ENCODE results near the gene WASF2.

Gene WASF2

DNA sequence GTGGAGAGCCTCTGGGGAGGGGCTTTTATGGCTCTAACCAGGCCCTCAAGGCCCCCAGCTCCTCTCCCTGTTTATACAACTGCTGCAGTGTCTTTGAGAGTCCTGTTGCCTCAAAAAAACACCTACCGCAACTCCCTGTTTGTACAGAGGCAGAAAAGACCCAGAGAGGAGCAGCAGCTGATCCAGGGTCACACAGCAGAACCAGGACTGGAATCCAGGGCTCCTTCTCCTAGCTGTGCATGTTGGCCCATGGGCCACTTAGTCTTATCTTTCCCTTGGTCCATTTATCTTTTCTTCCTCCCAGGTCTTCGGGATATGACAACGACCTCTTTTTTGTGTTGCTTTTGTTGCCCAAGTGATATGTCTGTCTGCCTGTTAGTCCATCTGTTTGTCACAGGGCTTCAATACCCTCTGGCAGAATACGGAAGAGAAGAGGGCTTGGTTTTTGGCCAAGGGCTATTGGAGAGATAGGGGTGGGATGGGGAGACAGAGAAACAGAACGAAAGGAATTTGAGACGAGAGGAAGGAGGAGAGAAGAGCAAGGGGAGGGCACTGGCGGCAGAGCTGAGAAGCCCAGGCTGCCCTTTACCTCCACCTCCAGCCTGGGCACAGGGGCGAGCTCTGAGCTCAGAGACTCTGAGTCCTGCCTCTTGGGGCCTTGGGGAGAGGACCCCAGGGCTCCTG lies 33.5 kb upstream of the WASF2 start:
- peak overlapping the region in 20 of 21 experiments; percentile 50 to 91 (median 79) for H3K27ac ChIP-seq
- no peak overlapping the region for H3K4me3 ChIP-seq

DNA sequence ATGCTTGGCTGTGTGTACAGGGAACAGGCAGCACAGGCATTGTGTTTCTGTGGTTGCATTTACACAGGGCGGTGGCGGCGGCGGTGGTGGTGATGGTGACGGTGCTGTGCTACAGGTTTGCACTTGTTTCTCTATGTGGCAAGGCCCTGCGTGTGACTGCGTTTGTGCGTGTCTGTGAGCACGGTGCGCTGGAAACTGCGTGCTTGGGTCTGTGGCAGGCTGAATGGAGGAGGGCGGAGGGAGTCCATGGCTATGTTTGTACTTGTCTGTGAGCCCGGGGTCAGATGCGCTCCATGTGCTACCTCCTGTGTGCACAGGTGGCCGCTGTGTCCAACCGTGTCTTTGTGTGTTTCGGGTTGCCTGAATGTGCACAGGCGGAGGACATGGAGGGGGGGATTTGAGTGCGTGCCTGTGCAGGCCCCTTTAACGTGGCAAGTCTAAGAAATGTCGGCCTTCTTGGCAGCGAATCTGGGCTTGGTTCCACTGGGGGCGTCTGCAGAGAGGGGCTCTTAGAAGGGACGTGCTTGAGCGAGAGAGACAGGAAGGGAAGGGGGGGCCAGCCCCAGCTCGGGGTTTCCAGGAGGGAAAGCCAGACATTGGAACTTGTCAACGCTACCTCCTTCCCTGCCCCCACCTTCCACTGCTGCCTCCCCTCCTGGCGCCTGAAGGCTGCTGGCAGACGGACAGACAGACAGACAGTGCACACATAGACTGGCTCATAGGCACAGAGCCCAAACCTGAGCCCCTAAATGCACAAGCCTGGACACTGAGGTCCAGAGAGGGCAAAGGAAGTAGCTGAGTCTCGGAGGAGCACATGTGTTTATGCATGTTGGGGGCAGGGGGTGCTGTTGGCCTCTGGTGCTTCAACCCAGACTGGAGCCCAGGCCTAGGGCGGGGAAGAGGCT lies 32.7 kb upstream of the WASF2 start:
- peak overlapping the region in 2 of 7 experiments; percentile 10 to 20 for H3K4me3 ChIP-seq
- H3K27ac ChIP-seq: peak overlapping the region; percentile 41 to 91 (median 79)

DNA sequence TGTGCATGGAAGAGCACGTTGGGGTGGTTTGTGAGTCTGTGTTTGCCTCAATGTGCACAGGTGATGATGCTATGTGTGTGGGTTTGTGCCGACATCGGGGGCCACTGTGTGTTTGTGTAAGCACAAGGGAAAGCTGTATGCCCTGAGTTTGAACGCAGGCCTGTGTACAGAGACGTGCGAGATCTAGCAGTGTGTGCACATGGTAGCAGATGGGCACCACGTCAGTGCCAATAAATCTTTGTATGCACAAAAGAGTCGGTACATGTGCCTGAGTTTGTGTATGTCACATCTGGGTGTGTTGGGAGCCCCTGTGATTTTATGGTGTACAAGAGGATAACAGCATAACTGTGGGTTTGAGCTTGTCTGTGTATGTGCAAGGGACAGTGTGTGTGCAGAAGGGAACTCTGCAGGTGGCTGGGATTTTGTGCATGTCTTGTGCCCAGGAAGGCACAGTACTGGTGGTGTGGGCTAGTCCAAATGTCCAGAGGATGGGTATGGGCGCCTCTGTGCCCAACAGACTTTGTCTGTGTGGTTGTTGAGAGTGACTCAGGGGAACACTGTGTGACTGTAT lies 32.0 kb upstream of the WASF2 start:
- H3K27ac ChIP-seq: peak overlapping the region in 20 of 21 experiments; percentile 60 to 91 (median 80)

DNA sequence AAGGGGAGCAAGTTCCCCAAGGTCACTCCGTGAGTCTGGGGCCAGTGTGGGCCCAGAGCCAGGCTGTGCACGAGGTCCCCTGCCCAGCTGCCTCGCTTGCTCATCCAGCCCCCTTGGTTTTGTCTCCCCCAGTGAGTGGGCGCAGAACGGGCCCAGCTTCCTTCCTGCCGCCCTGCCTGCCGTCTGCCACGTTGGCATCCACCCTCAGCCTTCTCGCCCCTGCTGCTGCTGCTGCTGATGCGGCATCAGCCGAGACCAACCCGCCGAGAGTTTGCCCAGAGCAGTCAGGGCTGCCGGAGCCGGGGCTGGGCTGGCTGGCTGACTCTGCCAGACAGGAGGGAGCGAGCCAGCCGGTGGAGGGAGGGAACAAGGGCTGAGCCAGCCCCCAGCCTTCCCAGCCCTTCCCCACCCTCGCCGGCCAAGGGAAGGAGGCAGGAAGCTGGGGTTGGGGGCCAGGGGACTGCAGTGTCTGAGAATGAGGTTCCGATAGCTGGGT lies 31.4 kb upstream of the WASF2 start:
- Histone ChIP-seq H3K4me3 (peak overlapping the region in 1 of 7 experiments; percentile 21), H3K27ac (peak overlapping the region in 20 of 21 experiments; percentile 60 to 91 (median 80))

More for the DNA sequence above, 32.0 kb upstream of the WASF2 start:
- peak overlapping the region in 2 of 7 experiments; percentile 10 to 21 for H3K4me3 ChIP-seq

DNA sequence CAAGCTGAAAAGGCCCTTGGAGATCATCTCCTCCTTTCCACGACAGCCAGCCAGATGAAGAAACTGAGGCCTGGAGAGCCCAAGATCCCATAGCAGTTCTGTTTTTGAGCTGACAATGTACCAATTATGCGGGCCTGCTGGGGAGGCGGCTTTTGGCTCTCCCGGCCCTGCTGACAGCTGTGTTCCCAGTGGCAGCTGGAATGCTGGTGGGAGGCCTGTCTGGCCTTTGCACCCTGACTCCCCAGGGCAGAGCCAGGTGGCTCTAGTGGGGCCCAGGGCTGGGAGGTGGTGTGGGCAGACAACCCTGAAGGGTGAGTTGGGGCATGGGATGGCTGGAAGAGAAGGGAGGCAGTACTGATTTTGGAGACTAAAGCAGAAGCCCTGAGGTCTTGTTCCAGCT lies 30.7 kb upstream of the WASF2 start:
- Histone ChIP-seq H3K4me3 (no peak overlapping the region), H3K27ac (peak overlapping the region in 17 of 21 experiments; percentile 67 to 91 (median 84))

DNA sequence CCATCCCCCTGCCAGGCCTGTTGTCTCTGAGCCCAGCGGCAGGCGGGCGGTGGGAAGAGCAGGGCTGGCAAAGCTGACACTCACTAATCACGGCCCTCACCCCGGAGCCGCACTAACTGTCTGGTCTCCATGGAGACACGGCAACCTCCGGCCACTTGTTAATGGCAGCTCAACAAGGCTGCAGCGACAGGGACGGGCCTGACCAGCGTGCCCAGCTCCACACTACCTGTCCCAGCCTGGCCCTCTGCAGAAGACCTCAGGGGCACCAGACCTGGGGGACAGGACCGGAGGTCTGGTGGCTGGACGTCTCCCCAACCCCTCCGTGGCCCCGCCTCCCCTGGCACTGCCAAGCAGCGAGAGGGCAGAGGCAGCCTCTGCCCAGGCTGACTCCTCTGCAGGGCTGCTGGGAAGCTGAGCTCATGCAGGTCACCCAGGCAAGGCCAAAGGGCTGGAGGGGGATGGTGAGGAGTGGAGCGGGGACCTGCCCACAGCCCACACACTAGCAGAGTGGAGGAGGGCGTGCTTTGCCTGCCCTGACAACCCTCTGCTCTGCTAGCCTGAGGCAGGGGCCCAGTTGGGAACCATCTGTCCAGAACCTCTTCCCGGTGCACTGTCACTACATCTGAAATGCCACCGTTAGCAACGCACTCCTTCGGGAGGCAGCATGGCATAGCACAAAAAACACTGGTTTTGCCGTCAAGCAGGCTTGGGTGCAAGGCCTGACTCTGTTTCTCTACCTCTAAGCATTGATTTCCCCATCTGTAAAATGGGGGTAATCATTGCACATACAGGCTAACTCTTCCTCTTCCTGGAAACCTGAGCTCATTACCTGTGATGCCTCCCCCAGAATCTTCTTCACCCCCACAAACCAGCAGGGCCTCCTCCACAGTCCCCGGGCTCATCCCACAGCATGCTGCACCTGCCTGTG lies 29.6 kb upstream of the WASF2 start:
- H3K27ac ChIP-seq: peak overlapping the region in 10 of 21 experiments; percentile 13 to 91 (median 79)
- H3K4me3 ChIP-seq: no peak overlapping the region

DNA sequence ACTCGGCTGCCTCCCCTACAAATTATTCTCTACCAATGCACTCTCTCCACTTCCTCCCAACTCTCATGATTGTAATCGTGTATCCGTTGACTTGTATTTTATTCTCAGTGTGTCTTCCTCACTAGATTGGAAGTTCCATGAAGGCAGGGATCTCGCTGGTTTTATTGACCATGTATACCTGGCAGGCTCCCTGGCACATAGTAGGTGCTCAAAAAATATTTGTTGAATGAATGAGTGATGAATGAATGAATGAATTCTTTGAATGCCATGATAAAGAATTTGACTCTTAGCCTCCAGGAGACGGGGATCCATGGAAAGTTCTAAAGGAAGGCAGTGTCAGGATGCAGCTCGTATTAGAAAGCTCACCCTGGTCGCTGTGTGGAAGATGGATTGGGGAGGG lies 28.8 kb upstream of the WASF2 start:
- peak overlapping the region in 9 of 21 experiments; percentile 54 to 91 (median 76) for H3K27ac ChIP-seq

DNA sequence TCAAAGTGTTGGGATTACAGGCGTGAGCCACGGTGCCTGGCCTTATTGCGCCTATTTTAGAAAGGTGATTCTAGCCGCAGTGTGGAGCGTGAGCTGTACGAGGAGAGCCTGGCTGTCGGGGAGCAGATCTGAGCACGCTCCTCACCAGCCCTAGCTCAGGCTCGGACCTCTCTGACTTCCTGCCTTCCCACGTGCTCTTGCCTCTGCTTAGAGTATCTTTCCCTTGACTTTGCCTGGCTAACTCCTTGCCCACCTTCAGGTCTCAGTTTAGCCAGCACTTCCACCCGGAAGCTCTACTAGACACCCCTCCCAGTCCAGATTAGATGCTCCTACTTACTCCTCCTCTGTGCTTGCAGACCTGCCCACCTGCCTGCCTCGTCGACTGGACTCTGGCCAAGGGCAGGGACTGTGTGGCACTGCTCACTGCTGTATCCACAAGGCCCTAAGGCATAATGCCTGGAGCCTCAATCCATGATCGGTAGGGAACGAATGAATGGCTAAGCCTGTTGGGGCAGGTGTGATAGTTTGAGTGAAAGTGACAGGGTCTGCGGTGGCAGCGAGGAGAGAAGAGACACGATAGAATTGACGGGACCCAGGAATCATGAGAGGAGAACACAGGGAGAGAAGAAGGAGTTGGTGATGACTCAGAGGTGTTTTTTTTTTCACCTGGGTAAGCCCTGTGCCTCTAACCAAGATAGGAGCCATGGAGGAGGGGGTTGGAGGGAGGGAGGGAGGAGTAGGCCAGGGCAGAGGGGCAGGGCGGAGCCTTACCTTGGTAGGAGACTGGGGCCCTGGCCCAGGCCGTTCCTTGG lies 28.1 kb upstream of the WASF2 start:
- Histone ChIP-seq H3K4me3 (no peak overlapping the region), H3K27ac (peak overlapping the region in 20 of 21 experiments; percentile 9 to 91 (median 72))

More for the DNA sequence above, 28.8 kb upstream of the WASF2 start:
- no peak overlapping the region for H3K4me3 ChIP-seq

DNA sequence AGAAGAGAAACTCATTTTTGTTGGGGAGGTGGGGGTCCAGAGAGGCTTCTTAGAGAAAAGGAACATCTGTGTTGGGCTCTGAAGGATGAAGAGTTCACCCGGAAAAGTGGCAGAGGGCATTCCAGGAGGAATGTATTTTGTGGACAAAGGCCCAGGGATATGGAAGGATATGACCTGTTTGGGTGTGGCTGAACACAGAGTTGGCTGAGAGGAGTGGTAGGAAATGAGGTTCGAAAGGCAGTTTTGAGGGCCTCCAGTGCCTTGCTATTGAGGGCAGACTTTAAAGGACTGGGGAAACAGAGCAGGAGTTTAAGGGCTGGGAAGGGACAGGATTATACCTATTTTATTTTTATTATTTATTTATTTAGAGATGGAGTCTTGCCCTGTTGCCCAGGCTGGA lies 27.3 kb upstream of the WASF2 start:
- Histone ChIP-seq H3K27ac (peak overlapping the region in 18 of 21 experiments; percentile 42 to 91 (median 73)), H3K4me3 (no peak overlapping the region)

DNA sequence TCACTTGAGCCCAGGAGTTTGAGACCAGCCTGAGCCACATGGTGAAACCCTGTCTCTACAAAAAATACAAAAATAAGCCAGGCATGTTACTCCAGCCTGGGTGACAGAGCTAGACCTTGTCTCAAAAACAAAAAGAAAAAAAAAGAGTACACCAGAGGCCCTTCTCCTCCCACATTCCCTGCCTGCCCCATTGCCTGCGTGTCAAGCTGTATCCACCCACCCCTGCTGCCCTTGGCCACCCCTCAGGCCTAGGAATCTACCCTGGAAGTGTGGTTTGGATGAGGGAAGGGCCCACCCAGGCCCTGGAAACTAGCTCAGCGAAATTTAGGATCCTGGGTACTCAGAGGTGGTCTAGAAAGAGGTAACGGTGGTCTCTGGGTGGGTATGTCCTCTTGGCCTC lies 25.7 kb upstream of the WASF2 start:
- H3K4me3 ChIP-seq: no peak overlapping the region
- H3K27ac ChIP-seq: peak overlapping the region in 12 of 21 experiments; percentile 1 to 76 (median 54)

DNA sequence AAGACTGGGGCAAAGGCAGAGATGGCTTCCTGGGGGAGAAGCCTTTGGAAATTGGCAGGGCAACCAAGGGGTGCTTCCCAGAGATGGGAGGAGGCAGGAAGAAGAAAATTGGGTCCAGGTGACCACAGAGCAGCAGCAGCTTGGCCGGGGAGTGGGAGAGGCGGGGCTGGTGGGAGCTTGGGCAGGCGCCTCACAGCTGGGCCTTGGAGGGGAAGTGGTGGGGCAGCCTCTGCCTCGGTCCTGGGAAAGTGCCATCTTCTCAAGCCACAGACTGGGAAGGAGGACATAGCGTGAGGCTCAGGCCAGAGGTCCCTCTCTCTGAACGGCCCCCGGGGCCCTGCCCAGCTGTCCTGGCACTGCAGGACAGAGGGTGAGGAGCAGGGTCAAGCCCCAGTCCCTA lies 24.0 kb upstream of the WASF2 start:
- Histone ChIP-seq H3K4me3 (no peak overlapping the region), H3K27ac (peak overlapping the region in 12 of 21 experiments; percentile 22 to 73 (median 40))

DNA sequence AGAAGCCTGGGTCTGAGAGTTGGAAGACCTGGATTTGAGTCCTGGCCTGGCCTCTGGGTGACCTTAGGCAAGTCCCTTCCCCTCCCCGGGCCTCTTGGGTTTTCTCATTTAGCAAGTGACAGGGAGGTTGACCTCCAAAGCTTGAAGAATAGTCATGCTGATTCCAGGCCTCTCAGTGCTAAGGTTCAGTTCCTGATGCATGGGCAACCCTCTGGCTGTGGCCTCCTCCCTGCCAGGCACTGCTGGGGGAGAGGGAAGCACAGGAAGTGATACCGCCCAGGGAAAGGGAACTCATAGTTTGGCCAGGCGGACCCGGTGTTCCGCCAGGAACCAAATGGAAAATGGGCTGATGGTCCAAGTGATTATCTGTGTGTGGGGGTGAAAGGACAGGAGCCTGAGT lies 23.6 kb upstream of the WASF2 start:
- no peak overlapping the region for H3K4me3 ChIP-seq
- peak overlapping the region in 11 of 21 experiments; percentile 0 to 73 (median 40) for H3K27ac ChIP-seq

DNA sequence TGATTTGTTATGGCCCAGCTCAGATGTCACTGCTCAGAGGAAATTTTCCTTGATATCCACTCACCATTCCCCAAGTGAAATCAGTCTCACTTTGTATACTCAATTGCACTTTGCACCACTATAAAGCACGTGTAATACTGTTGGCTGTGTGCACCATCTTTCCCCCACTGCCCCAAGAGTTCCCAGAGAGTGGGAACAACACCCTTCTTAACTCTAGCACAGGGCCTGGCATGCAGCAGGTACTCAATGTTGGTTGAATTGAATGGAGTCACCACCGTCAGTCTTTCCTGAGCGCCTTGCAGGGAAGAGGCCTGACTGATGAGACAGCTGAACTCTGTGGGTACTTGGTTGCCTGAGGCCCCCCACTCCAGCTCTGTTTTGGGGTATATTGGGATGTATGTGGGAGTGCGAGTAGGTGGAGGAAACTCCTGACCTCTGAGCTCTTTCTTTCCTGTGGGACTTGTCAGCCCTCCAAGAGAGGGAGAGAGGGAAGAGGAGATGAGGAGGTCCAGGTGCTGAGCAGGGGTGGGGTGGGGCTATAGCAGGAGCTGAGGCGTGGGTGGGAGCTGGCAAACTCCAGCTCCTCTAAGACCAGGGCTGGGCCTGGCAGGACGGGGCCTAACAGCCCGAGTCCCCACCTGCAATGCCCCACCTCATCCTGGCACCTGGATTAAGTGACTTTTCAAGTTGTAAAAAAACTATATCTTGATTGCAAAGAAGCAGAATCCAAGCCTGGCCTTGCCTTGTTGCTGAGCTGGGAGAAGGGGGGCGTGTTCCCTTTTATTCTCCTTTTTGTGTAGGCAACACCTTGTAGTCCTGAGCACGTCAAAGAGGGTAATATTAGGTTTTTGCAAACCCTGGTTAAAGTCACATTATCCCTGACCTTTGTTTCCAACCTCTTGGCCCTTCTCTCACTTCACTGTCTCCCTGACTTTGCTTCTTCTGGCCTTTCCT lies 19.4 kb upstream of the WASF2 start:
- Histone ChIP-seq H3K4me3 (no peak overlapping the region), H3K27ac (peak overlapping the region in 16 of 21 experiments; percentile 14 to 74 (median 59))

DNA sequence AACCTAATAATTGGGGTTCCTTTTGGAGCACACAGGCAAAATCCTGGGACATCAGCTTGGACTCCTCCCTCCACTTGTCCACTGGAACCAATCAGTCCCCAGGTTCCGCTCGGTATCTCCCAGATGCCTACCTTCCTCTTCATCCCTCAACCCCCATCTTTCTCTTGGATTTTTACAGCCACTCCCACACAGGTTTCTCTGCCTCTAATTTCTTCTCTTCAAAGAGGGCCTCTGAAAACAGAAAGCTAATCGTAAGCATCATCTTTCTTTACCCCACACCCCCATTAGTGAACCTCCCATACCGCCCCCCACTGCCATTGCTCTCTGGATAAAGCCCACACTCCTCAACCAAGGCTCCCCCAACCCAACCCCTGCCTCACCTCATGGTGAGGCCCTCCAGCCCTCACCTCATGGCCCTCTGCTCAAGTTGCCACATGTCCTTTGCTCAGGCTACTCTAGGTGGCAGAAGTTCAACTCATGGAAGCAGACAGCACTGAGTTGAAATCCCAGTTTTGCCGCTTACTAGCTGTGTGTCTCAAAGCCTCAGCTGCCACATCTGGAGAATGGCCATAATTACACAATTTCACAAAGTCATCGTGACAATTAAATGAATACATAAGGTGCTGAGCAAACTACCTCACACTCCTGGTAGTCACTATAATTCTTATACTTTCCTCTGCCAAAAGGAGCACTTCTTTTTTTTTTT lies 18.1 kb upstream of the WASF2 start:
- Histone ChIP-seq H3K27ac (peak overlapping the region in 12 of 21 experiments; percentile 9 to 74 (median 38)), H3K4me3 (no peak overlapping the region)

DNA sequence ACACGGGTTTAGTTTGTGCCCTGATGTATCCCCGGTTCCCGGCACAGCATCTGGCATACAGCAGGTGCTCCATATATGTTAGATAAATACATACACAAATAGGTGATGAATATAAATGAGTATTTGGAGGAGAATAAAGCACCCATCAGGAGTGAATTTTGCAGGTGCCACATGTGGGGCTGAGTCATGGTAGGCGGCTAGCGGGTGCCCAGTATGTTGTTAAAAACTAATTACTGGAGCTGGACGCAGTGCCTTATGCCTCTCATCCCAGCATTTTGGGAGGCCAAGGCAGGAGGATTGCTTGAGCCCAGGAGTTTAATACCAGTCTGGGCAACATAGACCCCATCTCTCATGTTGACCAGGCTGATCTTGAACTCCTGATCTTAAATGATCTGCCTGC lies 16.7 kb upstream of the WASF2 start:
- peak overlapping the region in 2 of 21 experiments; percentile 33 to 35 for H3K27ac ChIP-seq
- no peak overlapping the region for H3K4me3 ChIP-seq

DNA sequence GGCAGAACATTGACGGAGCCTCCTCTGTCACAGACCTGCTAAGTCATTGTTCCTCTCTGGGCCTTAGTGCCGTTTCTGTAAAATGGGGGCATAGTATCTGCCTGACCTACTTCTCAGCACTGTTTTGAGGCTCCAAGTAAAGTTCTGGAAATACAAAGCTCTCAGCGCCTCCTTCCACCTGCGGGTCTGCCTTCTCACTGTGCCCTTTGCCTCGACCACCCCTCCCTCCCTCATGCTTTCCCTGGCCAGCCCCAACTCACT lies 15.4 kb upstream of the WASF2 start:
- H3K27ac ChIP-seq: peak overlapping the region in 20 of 21 experiments; percentile 74 to 92 (median 88)
- no peak overlapping the region for H3K4me3 ChIP-seq

Measured in skin epidermis (tissue), 12 donors.